ENCODE measurements around the gene NPEPPS. TPM values are rescaled to one million over a fixed set of nuclear protein-coding genes. Genes with fewer than 3 reads are reported as not detected.
A peak's percentile ranks its signal among the peaks of the same experiment; 100 is the strongest.

The NPEPPS gene
- total RNA-seq, 3 donors from 2014 or later = 63.2 to 69.5 (median 67.5) TPM

- ATAC-seq (peak; percentile 54 to 59), DNase-seq (peak; percentile 93)
- H3K27me3 Mint-ChIP-seq (ENCODE audit: low read depth) = no peaks in the 10 kb centered on the region
- peaks cover 62% of the 10 kb centered on the region for H3K4me1 Mint-ChIP-seq (ENCODE audit: low read depth)
- peaks cover 44% of the 10 kb centered on the region for H3K36me3 Mint-ChIP-seq (ENCODE audit: insufficient read depth)
- H3K4me3 Mint-ChIP-seq = peak overlapping the region; percentile 100
- H3K9me3 Mint-ChIP-seq = no peaks in the 10 kb centered on the region
Observed at GRCh38 chr17:47650525-47651522, 119.9 kb downstream of the NPEPPS start.

DNA sequence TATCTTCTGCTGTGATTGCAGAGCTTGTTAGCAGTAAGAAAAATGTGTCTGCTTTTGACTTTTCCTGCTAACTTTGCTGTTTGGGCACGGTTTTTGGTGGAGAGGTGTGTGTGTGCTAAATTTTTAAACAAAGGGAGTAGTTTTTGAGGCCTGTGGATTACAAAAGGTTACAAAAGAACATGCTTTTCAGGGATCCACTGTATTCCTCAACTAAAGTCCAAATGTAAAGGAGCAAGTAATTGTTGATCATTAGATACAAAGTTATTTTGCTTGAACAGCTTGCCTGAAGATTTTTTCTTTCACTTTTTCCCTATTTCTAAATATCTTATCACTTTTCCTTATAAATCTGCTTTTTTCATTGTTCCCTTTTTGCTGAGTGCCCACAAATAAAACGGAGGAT is 120.8 kb downstream of the NPEPPS start:
- Mint-ChIP-seq H3K36me3 (ENCODE audit: insufficient read depth) (peaks cover 50% of the 10 kb centered on the region), H3K4me3 (peak overlapping the region; percentile 100), H3K9me3 (no peaks in the 10 kb centered on the region)

GRCh38 chr17:47652570-47652969 is 121.7 kb downstream of the NPEPPS start:
- H3K36me3 Mint-ChIP-seq (ENCODE audit: insufficient read depth) = peaks cover 58% of the 10 kb centered on the region

More for the DNA sequence above, 120.8 kb downstream of the NPEPPS start:
- ATAC-seq (no peak), DNase-seq (no peak)
- no peaks in the 10 kb centered on the region for H3K27me3 Mint-ChIP-seq (ENCODE audit: low read depth)
- H3K4me1 Mint-ChIP-seq (ENCODE audit: low read depth) = peaks cover 66% of the 10 kb centered on the region

DNA sequence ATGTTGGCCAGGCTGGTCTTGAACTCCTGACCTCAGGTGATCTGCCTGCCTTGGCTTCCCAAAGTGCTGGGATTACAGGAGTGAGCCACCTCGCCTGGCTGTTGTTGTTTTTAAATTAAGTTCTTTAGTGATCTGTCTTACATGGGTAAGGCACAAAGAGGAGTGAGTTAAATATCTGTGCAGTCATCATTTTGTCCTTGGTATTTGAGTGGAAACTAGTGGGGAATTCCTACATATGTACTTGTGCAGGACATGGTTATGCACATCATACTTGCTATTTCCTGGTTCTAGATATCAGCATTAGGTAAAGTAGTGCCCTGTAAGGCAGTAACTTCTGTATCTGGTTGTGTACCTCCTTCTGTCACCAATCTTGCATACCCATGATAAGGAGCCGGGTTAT is 122.5 kb downstream of the NPEPPS start:
- DNase-seq (no peak), ATAC-seq (no peak)
- Mint-ChIP-seq H3K36me3 (ENCODE audit: insufficient read depth) (peaks cover 63% of the 10 kb centered on the region), H3K27me3 (ENCODE audit: low read depth) (no peaks in the 10 kb centered on the region), H3K4me3 (peak overlapping the region; percentile 73), H3K4me1 (ENCODE audit: low read depth) (peaks cover 70% of the 10 kb centered on the region), H3K9me3 (no peaks in the 10 kb centered on the region)

More at GRCh38 chr17:47652570-47652969, 121.7 kb downstream of the NPEPPS start:
- Mint-ChIP-seq H3K9me3 (no peaks in the 10 kb centered on the region), H3K4me3 (peak overlapping the region; percentile 100), H3K27me3 (ENCODE audit: low read depth) (no peaks in the 10 kb centered on the region), H3K4me1 (ENCODE audit: low read depth) (peaks cover 72% of the 10 kb centered on the region)
- DNase-seq (no peak), ATAC-seq (no peak)

GRCh38 chr17:47654991-47655390 is 124.1 kb downstream of the NPEPPS start:
- H3K4me1 Mint-ChIP-seq (ENCODE audit: low read depth) = peaks cover 74% of the 10 kb centered on the region
- no peaks in the 10 kb centered on the region for H3K9me3 Mint-ChIP-seq
- peaks cover 67% of the 10 kb centered on the region for H3K36me3 Mint-ChIP-seq (ENCODE audit: insufficient read depth)
- H3K27me3 Mint-ChIP-seq (ENCODE audit: low read depth) = no peaks in the 10 kb centered on the region
- no peak for ATAC-seq
- peak overlapping the region; percentile 31 for H3K4me3 Mint-ChIP-seq
- no peak for DNase-seq

- peaks cover 45% of the 10 kb centered on the region for H3K36me3 Mint-ChIP-seq (ENCODE audit: insufficient read depth)
- no peaks in the 10 kb centered on the region for H3K9me3 Mint-ChIP-seq
- H3K4me1 Mint-ChIP-seq (ENCODE audit: low read depth) = peaks cover 51% of the 10 kb centered on the region
- no peaks in the 10 kb centered on the region for H3K27me3 Mint-ChIP-seq (ENCODE audit: low read depth)
- peak; percentile 69 to 73 for ATAC-seq
- no peak for DNase-seq
- peak overlapping the region; percentile 76 for H3K4me3 Mint-ChIP-seq
Observed at GRCh38 chr17:47660064-47660492, 129.2 kb downstream of the NPEPPS start.

DNA sequence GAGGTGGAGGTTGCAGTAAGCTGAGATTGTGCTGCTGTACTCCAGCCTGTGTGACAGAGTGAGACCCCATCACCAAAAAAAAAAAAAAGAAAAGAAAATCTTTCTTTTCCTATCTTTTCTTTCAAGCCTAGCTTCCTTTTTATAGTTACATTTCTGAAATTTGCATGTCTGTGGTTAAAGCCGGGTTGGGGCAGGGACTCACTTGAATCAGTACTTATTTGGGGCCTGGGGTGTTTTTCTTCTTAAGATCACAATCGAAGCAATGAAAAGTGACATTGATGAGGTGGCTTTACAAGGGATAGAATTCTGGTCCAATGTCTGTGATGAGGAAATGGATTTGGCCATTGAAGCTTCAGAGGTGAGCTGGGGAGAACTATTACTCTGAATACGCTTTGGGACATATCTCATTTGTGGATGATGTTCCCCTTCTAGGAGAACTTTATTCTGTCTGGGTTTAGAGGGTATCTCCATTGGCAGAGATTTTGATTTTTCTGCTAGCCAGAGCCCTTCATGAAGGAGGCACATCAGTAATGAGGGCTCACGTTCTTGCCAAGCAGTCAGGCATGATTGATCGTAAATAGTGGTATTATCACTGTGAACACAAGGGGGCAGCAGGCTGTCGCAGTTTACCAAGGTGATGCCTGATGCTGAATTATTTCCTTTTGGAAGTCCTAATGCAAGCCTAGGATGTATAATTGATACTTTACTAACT is 133.2 kb downstream of the NPEPPS start:
- Mint-ChIP-seq H3K36me3 (ENCODE audit: insufficient read depth) (peaks cover 31% of the 10 kb centered on the region), H3K27me3 (ENCODE audit: low read depth) (no peaks in the 10 kb centered on the region), H3K9me3 (no peaks in the 10 kb centered on the region), H3K4me3 (peak overlapping the region; percentile 30), H3K4me1 (ENCODE audit: low read depth) (peaks cover 22% of the 10 kb centered on the region)
- DNase-seq (peak; percentile 61), ATAC-seq (peak; percentile 53 to 63)

- DNase-seq (no peak), ATAC-seq (no peak)
- peaks cover 34% of the 10 kb centered on the region for H3K36me3 Mint-ChIP-seq (ENCODE audit: insufficient read depth)
- H3K4me1 Mint-ChIP-seq (ENCODE audit: low read depth) = peaks cover 23% of the 10 kb centered on the region
- no peaks in the 10 kb centered on the region for H3K27me3 Mint-ChIP-seq (ENCODE audit: low read depth)
- no peak overlapping the region for H3K4me3 Mint-ChIP-seq
- H3K9me3 Mint-ChIP-seq = no peaks in the 10 kb centered on the region
Observed at GRCh38 chr17:47664624-47664941, 133.7 kb downstream of the NPEPPS start.

DNA sequence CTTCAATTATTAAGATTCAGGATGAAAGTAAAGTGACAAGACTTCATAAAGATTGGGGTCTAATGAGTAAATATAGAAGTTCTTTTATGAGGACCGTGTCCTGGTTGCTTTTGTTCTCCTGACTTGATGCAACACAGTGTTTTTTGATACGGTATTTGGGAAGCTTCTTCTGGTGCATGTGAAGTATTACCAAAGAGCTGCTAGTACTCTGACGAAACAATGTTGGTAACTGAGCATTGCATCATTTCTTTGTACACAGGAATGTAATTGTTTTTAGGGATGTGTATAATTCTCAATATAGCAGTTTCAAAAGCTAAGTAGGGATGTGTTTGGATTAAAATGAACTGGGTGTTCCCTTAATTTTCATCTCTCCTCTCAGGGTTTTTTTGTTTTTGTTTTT is 134.7 kb downstream of the NPEPPS start:
- no peaks in the 10 kb centered on the region for H3K27me3 Mint-ChIP-seq (ENCODE audit: low read depth)
- DNase-seq = no peak

GRCh38 chr17:47669081-47669480 is 138.2 kb downstream of the NPEPPS start:
- Mint-ChIP-seq H3K27me3 (ENCODE audit: low read depth) (no peaks in the 10 kb centered on the region), H3K9me3 (no peaks in the 10 kb centered on the region), H3K36me3 (ENCODE audit: insufficient read depth) (peaks cover 52% of the 10 kb centered on the region), H3K4me1 (ENCODE audit: low read depth) (peaks cover 20% of the 10 kb centered on the region), H3K4me3 (no peak overlapping the region)
- DNase-seq = no peak
- ATAC-seq = no peak

More for the DNA sequence above, 134.7 kb downstream of the NPEPPS start:
- no peaks in the 10 kb centered on the region for H3K9me3 Mint-ChIP-seq
- H3K36me3 Mint-ChIP-seq (ENCODE audit: insufficient read depth) = peaks cover 43% of the 10 kb centered on the region
- no peak for ATAC-seq
- no peak overlapping the region for H3K4me3 Mint-ChIP-seq
- H3K4me1 Mint-ChIP-seq (ENCODE audit: low read depth) = peaks cover 22% of the 10 kb centered on the region

- Mint-ChIP-seq H3K9me3 (no peaks in the 10 kb centered on the region), H3K36me3 (ENCODE audit: insufficient read depth) (peaks cover 56% of the 10 kb centered on the region), H3K27me3 (ENCODE audit: low read depth) (no peaks in the 10 kb centered on the region), H3K4me1 (ENCODE audit: low read depth) (peaks cover 19% of the 10 kb centered on the region), H3K4me3 (no peak overlapping the region)
- no peak for DNase-seq
- ATAC-seq = peak; percentile 30 to 65
Observed at GRCh38 chr17:47670064-47670463, 139.2 kb downstream of the NPEPPS start.

Other genes with a start within 250 kb of the NPEPPS start
- 1 to 10 TPM; 1.1 to 2.4 (median 1.3) TPM for gene EFCAB13, start 207.2 kb upstream of the NPEPPS start, total RNA-seq
- 100 to 1,000 TPM; 916 to 992 (median 944) TPM for gene KPNB1, start 118.8 kb downstream of the NPEPPS start, total RNA-seq
- 10 to 100 TPM; 24.4 to 34.7 (median 24.6) TPM for gene TBKBP1, start 163.1 kb downstream of the NPEPPS start, total RNA-seq
- gene TBX21, start 202.1 kb downstream of the NPEPPS start, total RNA-seq = 100 to 1,000 TPM in 2 of 3 donors, 10 to 100 TPM in 1; 77.8 to 111 (median 101) TPM